ENCODE data around the gene MANF.

- TF ChIP-seq CTCF (IDR thresholded peaks at IDR 0.05; ENCODE audit: low read depth, low read length, poor library complexity, severe bottlenecking), result no peak
- no peak for TF ChIP-seq EZH2phosphoT487 (IDR thresholded peaks at IDR 0.05; ENCODE audit: borderline replicate concordance, low read length)
Measured at GRCh38 chr3:51353691-51354090, 31.4 kb upstream of the MANF start.

Measured in DOHH2 (cell line).